H1 (cell line): ENCODE data around the gene PGM2L1. TPM values are rescaled to one million over a fixed set of nuclear protein-coding genes. Genes with fewer than 3 reads are reported as not detected.

Experiments
- CTCF ChIA-PET: fragments of 300-600 bp; sonication (Branson Sonifier 250); formaldehyde crosslinking; loops from one replicate; lab custom pipeline; 2021; ENCODE audit not compliant: partially characterized antibody; lab: Charles Lee
- POLR2A ChIA-PET: fragments of 300-600 bp; sonication (Branson Sonifier 250); formaldehyde crosslinking; loops from one replicate; lab custom pipeline; 2021; ENCODE audit warnings: inconsistent platforms; ENCODE audit not compliant: partially characterized antibody; lab: Charles Lee
- DNase-seq, 2 experiments: peaks; one replicate each; pipeline versions ENCODE4 v3.0.0 to v3.0.0-alpha.2; 2010 to 2022; ENCODE audit warnings: low spot score in 2 of 2, low read depth in 1 of 2, mixed read lengths in 1 of 2
- FAIRE-seq: peaks from 2 replicates; lab custom pipeline; 2011; peaks lifted over from hg19 to GRCh38; lab: Jason Lieb, UNC
- H2AFZ ChIP-seq: 2 replicates; pipeline ENCODE4 v1.8.1; 2012; ENCODE audit warnings: low read length, inconsistent platforms
- H2AK5ac ChIP-seq: 2 replicates; pipeline ENCODE4 v1.6.1; 2013; ENCODE audit warnings: low read depth, low read length
- H2BK120ac ChIP-seq: replicated peaks from 2 replicates; pipeline ENCODE3; 2013; ENCODE audit warnings: low read depth, low read length, inconsistent platforms
- H2BK12ac ChIP-seq: 2 replicates; pipeline ENCODE4 v1.6.1; 2013; ENCODE audit warnings: low read depth, low read length
- H2BK15ac ChIP-seq: 2 replicates; pipeline ENCODE4 v1.6.1; 2013; ENCODE audit warnings: low read length
- H2BK20ac ChIP-seq: 2 replicates; pipeline ENCODE4 v1.6.1; 2013; ENCODE audit warnings: low read length
- H2BK5ac ChIP-seq: 2 replicates; pipeline ENCODE4 v1.6.1; 2013; ENCODE audit warnings: low read depth, low read length
- H3K14ac ChIP-seq: 2 replicates; pipeline ENCODE4 v1.6.1; 2013; ENCODE audit warnings: inconsistent platforms; ENCODE audit not compliant: insufficient read length
- H3K18ac ChIP-seq: 2 replicates; pipeline ENCODE4 v1.6.1; 2013; ENCODE audit warnings: low read length; ENCODE audit errors: extremely low read depth
- H3K23ac ChIP-seq: 2 replicates; pipeline ENCODE4 v1.6.1; 2013; ENCODE audit warnings: inconsistent platforms; ENCODE audit not compliant: insufficient read length
- H3K23me2 ChIP-seq: 2 replicates; pipeline ENCODE4 v1.6.1; 2013; ENCODE audit warnings: low read depth, low read length
- H3K27ac ChIP-seq: 2 replicates; pipeline ENCODE4 v1.6.1; 2011; ENCODE audit warnings: low read depth, low read length, inconsistent platforms
- H3K27me3 ChIP-seq, 4 experiments: replicated peaks in 1 of 4; 1 replicate in 1 of 4; 2 replicates in 3 of 4; pipeline versions ENCODE4 v1.6.1 to v1.8.1; 2011 to 2013; ENCODE audit warnings: low read length in 3 of 4, mild to moderate bottlenecking in 3 of 4, inconsistent platforms in 2 of 4, mixed read lengths in 2 of 4, moderate library complexity in 1 of 4; ENCODE audit not compliant: control insufficient read depth in 3 of 4, insufficient read depth in 3 of 4; ENCODE audit errors: extremely low read depth in 1 of 4
- H3K36me3 ChIP-seq, 4 experiments: 2 replicates each; pipeline versions ENCODE4 v1.6.1 to v1.8.1; 2011 to 2013; ENCODE audit warnings: mild to moderate bottlenecking in 4 of 4, low read length in 3 of 4, moderate library complexity in 2 of 4, control low read depth in 1 of 4, inconsistent platforms in 1 of 4; ENCODE audit not compliant: insufficient read depth in 4 of 4, control insufficient read depth in 2 of 4
- H3K4ac ChIP-seq: replicated peaks from 2 replicates; pipeline ENCODE3; 2013; ENCODE audit warnings: low read length, low read depth, mixed read lengths, inconsistent platforms; ENCODE audit not compliant: insufficient read length
- H3K4me1 ChIP-seq, 4 experiments: replicated peaks in 1 of 4; 1 replicate in 1 of 4; 2 replicates in 3 of 4; pipeline versions ENCODE4 v1.6.1 to v1.8.1; 2011 to 2013; ENCODE audit warnings: low read length in 3 of 4, inconsistent platforms in 2 of 4, mixed read lengths in 1 of 4; ENCODE audit not compliant: insufficient read depth in 4 of 4, control insufficient read depth in 3 of 4
- H3K4me2 ChIP-seq, 2 experiments: 2 replicates each; pipeline versions ENCODE4 v1.6.1 to v1.8.1; 2011 to 2013; ENCODE audit warnings: low read depth in 2 of 2, low read length in 2 of 2, control low read depth in 1 of 2, inconsistent platforms in 1 of 2, mild to moderate bottlenecking in 1 of 2; ENCODE audit not compliant: insufficient read depth in 1 of 2
- H3K4me3 ChIP-seq, 4 experiments: fragments of 200-600, 300-600 bp in 1 of 4; sonication (generic), shearing (Covaris generic), sonication (Bioruptor Twin) in 1 of 4; 2 replicates each; pipeline versions ENCODE4 v1.5.1 to v1.8.1; 2011 to 2016; ENCODE audit warnings: low read length in 4 of 4, low read depth in 3 of 4, control low read depth in 2 of 4, inconsistent platforms in 2 of 4, mild to moderate bottlenecking in 2 of 4, mixed read lengths in 1 of 4, moderate library complexity in 1 of 4; ENCODE audit not compliant: insufficient read depth in 2 of 4; ENCODE audit errors: extremely low read depth in 1 of 4
- H3K56ac ChIP-seq: replicated peaks from 2 replicates; pipeline ENCODE3; 2013; ENCODE audit warnings: low read depth, mild to moderate bottlenecking, mixed read lengths, low read length, inconsistent platforms; ENCODE audit not compliant: insufficient read length
- H3K79me1 ChIP-seq: 2 replicates; pipeline ENCODE4 v1.6.1; 2013; ENCODE audit warnings: low read depth, low read length, control low read depth
- H3K79me2 ChIP-seq, 2 experiments: 2 replicates each; pipeline versions ENCODE4 v1.6.1 to v1.8.1; 2012 to 2013; ENCODE audit warnings: low read length in 2 of 2, mild to moderate bottlenecking in 2 of 2, inconsistent platforms in 1 of 2; ENCODE audit not compliant: insufficient read depth in 2 of 2, control insufficient read depth in 1 of 2
- H3K9ac ChIP-seq, 4 experiments: replicated peaks in 1 of 4; 1 replicate in 1 of 4; 2 replicates in 3 of 4; pipeline versions ENCODE4 v1.6.1 to v1.8.1; 2011 to 2013; ENCODE audit warnings: low read depth in 3 of 4, low read length in 3 of 4, control low read depth in 2 of 4, mild to moderate bottlenecking in 2 of 4, moderate library complexity in 2 of 4, inconsistent platforms in 1 of 4; ENCODE audit errors: extremely low read depth in 1 of 4
- H3K9me3 ChIP-seq, 2 experiments: 2 replicates each; pipeline versions ENCODE4 v1.6.1 to v1.8.1; 2012 to 2013; ENCODE audit warnings: mild to moderate bottlenecking in 2 of 2, moderate library complexity in 2 of 2, control low read depth in 1 of 2, inconsistent platforms in 1 of 2, low read depth in 1 of 2, low read length in 1 of 2, mixed read lengths in 1 of 2; ENCODE audit not compliant: insufficient read depth in 2 of 2
- H4K20me1 ChIP-seq, 2 experiments: replicated peaks in 1 of 2; 2 replicates each; pipeline versions ENCODE3 to v1.8.1; 2011 to 2013; ENCODE audit warnings: inconsistent platforms in 2 of 2, low read length in 2 of 2, mild to moderate bottlenecking in 1 of 2; ENCODE audit not compliant: insufficient read depth in 2 of 2, control insufficient read depth in 1 of 2
- H4K5ac ChIP-seq: 2 replicates; pipeline ENCODE4 v1.6.1; 2013; ENCODE audit warnings: low read length, low read depth, mixed read lengths, inconsistent platforms; ENCODE audit not compliant: insufficient read length
- H4K8ac ChIP-seq: 2 replicates; pipeline ENCODE4 v1.8.0; 2013; ENCODE audit warnings: mild to moderate bottlenecking, moderate library complexity, low read length, inconsistent platforms; ENCODE audit not compliant: insufficient read depth; ENCODE audit errors: extremely low read depth
- H4K91ac ChIP-seq: replicated peaks from 2 replicates; pipeline ENCODE3; 2013; ENCODE audit warnings: low read length, mixed read lengths, inconsistent platforms; ENCODE audit not compliant: insufficient read length
- CBX5 ChIP-seq: fragments of 300-800, 300-1000 bp; sonication (generic); IDR thresholded peaks from 2 replicates; pipeline ENCODE4 v1.7.1; 2016; ENCODE audit warnings: antibody characterized with exemption, low read length, low read depth
- EP300 ChIP-seq, 2 experiments: IDR thresholded peaks; 1 replicate in 1 of 2; 2 replicates in 1 of 2; pipeline ENCODE4 v1.6.1; 2011 to 2012; ENCODE audit warnings: low read depth in 2 of 2, low read length in 2 of 2, mild to moderate bottlenecking in 2 of 2, borderline replicate concordance in 1 of 2, inconsistent platforms in 1 of 2, moderate library complexity in 1 of 2
- RAD21 ChIP-seq, 2 experiments: IDR thresholded peaks in 1 of 2; conservative IDR thresholded peaks in 1 of 2; 2 replicates each; pipeline ENCODE4 v1.6.1; 2011; ENCODE audit warnings: low read depth in 2 of 2, low read length in 2 of 2, improper control_type of control experiment in 1 of 2, inconsistent platforms in 1 of 2, mild to moderate bottlenecking in 1 of 2, moderate library complexity in 1 of 2
- SUZ12 ChIP-seq: fragments of 200-600 bp; sonication (generic); IDR thresholded peaks from 2 replicates; pipeline ENCODE4 v1.6.1; 2012; ENCODE audit warnings: mild to moderate bottlenecking, inconsistent platforms, low read length, moderate library complexity, mixed read lengths
- polyA plus RNA-seq, 7 experiments: library from polyadenylated mRNA; depleted of rRNA in 3 of 7; stranded (reverse) in 5 of 7; unstranded in 2 of 7; fragments of >200 nt in 5 of 7; fragments of 200-250 nt in 2 of 7; gene quantifications; 1 replicate in 5 of 7; 2 replicates in 1 of 7; 4 replicates in 1 of 7; pipeline versions ENCODE4 v1.2.1 to v1.2.3, GENCODE V29; 2011 to 2013; ENCODE audit warnings: missing spikeins in 2 of 7, mixed read lengths in 2 of 7
- total RNA-seq: library from RNA; stranded (reverse); fragmentation: NEBNext Ultra II Directional; extraction: Animal tissue kit (Norgen Biotek cat#: 25700); gene quantifications from 2 replicates; pipeline ENCODE4 v1.2.1, GENCODE V29; 2021
- TF ChIP-seq, protein P1 (sequence below), 3 experiments: IDR thresholded peaks; 1 replicate in 2 of 3; 2 replicates in 1 of 3; pipeline versions ENCODE4 v1.5.1 to v1.6.1; 2011; ENCODE audit warnings: low read length in 3 of 3, mild to moderate bottlenecking in 3 of 3, inconsistent platforms in 2 of 3, low read depth in 1 of 3, moderate library complexity in 1 of 3; ENCODE audit not compliant: insufficient read depth in 1 of 3; ENCODE audit errors: control extremely low read depth in 1 of 3
- TF ChIP-seq, protein P2 (sequence below): IDR thresholded peaks from 2 replicates; pipeline ENCODE4 v1.6.1; 2012; ENCODE audit warnings: inconsistent platforms

Gene PGM2L1
- total and polyA plus RNA-seq, 2 of the 8 experiments (the other 6 are each of a cell fraction or from before 2014, with no cell fraction given), result 5.0 to 42.7 TPM

DNA sequence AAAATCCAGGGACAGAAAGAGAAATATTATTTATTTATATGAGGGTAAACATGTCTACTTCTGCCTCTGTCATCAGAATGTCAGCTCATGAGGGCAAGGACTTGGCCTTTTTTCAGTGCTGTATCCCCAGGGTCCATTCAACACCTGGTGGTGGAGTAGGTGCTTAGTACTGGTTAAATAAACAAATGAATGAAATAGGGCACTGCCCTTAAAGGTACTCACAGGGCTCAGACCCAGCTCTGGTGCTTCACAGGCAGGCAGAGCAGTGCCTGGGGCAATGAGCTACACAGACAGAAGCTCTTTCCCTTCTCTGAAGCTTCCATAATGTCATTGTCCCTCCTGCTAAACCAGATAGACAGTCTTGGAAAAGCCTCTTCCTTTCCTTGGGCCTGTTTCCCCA lies 117.7 kb downstream of the PGM2L1 start:
- Histone ChIP-seq H3K4me1 (no peaks in the 10 kb centered on the region), H3K9me3 (no peaks in the 10 kb centered on the region), H3K27ac (no peak overlapping the region), H2BK20ac (no peak overlapping the region), H2BK12ac (no peak overlapping the region), H3K4ac (no peak overlapping the region), H2BK15ac (no peak overlapping the region), H3K4me2 (no peak overlapping the region), H2BK120ac (no peak overlapping the region), H2BK5ac (no peak overlapping the region), H3K79me2 (no peaks in the 10 kb centered on the region), H3K18ac (no peak overlapping the region), H3K27me3 (no peaks in the 10 kb centered on the region), H3K56ac (no peak overlapping the region), H3K79me1 (no peaks in the 10 kb centered on the region), H2AK5ac (no peak overlapping the region), H3K36me3 (no peaks in the 10 kb centered on the region), H3K4me3 (no peak overlapping the region), H4K91ac (no peak overlapping the region), H4K20me1 (no peaks in the 10 kb centered on the region), H3K23me2 (no peaks in the 10 kb centered on the region), H4K8ac (no peak overlapping the region), H3K23ac (no peak overlapping the region), H2AFZ (no peak overlapping the region), H3K14ac (no peak overlapping the region), H3K9ac (no peak overlapping the region), H4K5ac (no peak overlapping the region)
- DNase-seq, result no peak
- FAIRE-seq, result no peak
- ChIA-PET POLR2A (no interaction called here), CTCF (interaction anchor here (0.6 kb wide), 1 partner anchor 25 kb away, joined by 3 read pairs; no protein-coding TSS in a partner anchor)
- no peak for TF ChIP-seq RAD21 (IDR thresholded peaks at IDR 0.05 in 1 of 2, conservative IDR thresholded peaks at IDR 0.05 in 1 of 2; ENCODE audit: low read depth in 2 of 2, low read length in 2 of 2)
- TF ChIP-seq, protein P1, sequence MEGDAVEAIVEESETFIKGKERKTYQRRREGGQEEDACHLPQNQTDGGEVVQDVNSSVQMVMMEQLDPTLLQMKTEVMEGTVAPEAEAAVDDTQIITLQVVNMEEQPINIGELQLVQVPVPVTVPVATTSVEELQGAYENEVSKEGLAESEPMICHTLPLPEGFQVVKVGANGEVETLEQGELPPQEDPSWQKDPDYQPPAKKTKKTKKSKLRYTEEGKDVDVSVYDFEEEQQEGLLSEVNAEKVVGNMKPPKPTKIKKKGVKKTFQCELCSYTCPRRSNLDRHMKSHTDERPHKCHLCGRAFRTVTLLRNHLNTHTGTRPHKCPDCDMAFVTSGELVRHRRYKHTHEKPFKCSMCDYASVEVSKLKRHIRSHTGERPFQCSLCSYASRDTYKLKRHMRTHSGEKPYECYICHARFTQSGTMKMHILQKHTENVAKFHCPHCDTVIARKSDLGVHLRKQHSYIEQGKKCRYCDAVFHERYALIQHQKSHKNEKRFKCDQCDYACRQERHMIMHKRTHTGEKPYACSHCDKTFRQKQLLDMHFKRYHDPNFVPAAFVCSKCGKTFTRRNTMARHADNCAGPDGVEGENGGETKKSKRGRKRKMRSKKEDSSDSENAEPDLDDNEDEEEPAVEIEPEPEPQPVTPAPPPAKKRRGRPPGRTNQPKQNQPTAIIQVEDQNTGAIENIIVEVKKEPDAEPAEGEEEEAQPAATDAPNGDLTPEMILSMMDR (IDR thresholded peaks at IDR 0.05; ENCODE audit: control extremely low read depth in 1 of 3, insufficient read depth in 1 of 3, low read depth in 1 of 3, low read length in 3 of 3), result no peak
- TF ChIP-seq EP300 (IDR thresholded peaks at IDR 0.05; ENCODE audit: borderline replicate concordance in 1 of 2, low read depth in 2 of 2, low read length in 2 of 2), result no peak
- TF ChIP-seq SUZ12, result no peak
- TF ChIP-seq CBX5, result no peak
- TF ChIP-seq, protein P2, sequence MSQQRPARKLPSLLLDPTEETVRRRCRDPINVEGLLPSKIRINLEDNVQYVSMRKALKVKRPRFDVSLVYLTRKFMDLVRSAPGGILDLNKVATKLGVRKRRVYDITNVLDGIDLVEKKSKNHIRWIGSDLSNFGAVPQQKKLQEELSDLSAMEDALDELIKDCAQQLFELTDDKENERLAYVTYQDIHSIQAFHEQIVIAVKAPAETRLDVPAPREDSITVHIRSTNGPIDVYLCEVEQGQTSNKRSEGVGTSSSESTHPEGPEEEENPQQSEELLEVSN, result no peak
